Esophagus muscularis mucosa (tissue), 3 donors: ENCODE data around the gene CCL7.

Source experiments
- CTCF ChIP-seq, 3 experiments: fragments of 200-600 bp in 2 of 3; fragments of 450-650 bp in 1 of 3; sonication (generic) in 2 of 3; IDR thresholded peaks; one replicate each; pipeline ENCODE4 v1.5.1; 2017 to 2019; ENCODE audit warnings: antibody characterized with exemption in 3 of 3, mild to moderate bottlenecking in 2 of 3, moderate library complexity in 1 of 3
- POLR2A ChIP-seq: fragments of 450-650 bp; IDR thresholded peaks from one replicate; pipeline ENCODE4 v1.6.1; 2017; ENCODE audit warnings: antibody characterized with exemption, moderate library complexity, mild to moderate bottlenecking, low read depth

DNA sequence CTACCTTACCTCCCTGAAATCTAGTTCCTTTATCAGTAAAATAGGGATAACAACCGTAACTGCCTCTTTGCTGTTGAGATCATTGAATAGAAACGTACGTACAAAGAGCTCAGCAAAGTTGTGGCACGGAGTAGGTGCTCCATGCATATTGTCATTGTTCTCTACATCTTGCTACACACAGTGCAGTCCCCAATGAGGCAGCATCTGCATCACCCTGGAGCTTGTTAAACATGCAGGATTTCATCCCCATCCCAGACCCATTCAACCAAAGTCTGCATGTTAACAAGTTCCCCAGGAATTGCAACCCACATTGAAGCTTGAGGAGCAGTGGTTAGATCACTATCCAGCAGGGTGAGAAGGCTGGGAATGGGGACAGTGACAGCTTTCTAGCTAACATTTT lies 48.6 kb upstream of the CCL7 start:
- no peak for TF ChIP-seq CTCF (IDR thresholded peaks at IDR 0.05)
- TF ChIP-seq POLR2A, result no peak
